Neuronal stem cell (in vitro differentiated cells): ENCODE data around the gene TRIM63.

Experiments
- DNase-seq: peaks from one replicate; pipeline ENCODE4 v3.0.0-alpha.2; 2013; ENCODE audit warnings: low spot score
- H2AFZ ChIP-seq: one replicate; pipeline ENCODE4 v1.6.1; 2013; ENCODE audit warnings: mild to moderate bottlenecking, low read length, inconsistent platforms
- H2AK5ac ChIP-seq: 2 replicates; pipeline ENCODE4 v1.6.1; 2013; ENCODE audit warnings: low read depth, mild to moderate bottlenecking, inconsistent platforms, low read length, moderate library complexity, mixed read lengths
- H2BK120ac ChIP-seq: 2 replicates; pipeline ENCODE4 v1.6.1; 2013; ENCODE audit warnings: low read depth, mild to moderate bottlenecking, inconsistent platforms, low read length, moderate library complexity, mixed read lengths
- H2BK12ac ChIP-seq: one replicate; pipeline ENCODE4 v1.6.1; 2013; ENCODE audit warnings: low read length, inconsistent platforms
- H2BK15ac ChIP-seq: 2 replicates; pipeline ENCODE4 v1.6.1; 2013; ENCODE audit warnings: mild to moderate bottlenecking, low read length, inconsistent platforms, mixed read lengths
- H2BK5ac ChIP-seq: one replicate; pipeline ENCODE4 v1.6.1; 2013; ENCODE audit warnings: inconsistent platforms, mild to moderate bottlenecking, low read length, moderate library complexity
- H3K14ac ChIP-seq: one replicate; pipeline ENCODE4 v1.6.1; 2013; ENCODE audit warnings: low read length, inconsistent platforms
- H3K18ac ChIP-seq: 2 replicates; pipeline ENCODE4 v1.6.1; 2013; ENCODE audit warnings: low read length, inconsistent platforms
- H3K23ac ChIP-seq: 2 replicates; pipeline ENCODE4 v1.6.1; 2013; ENCODE audit warnings: low read depth, mild to moderate bottlenecking, mixed read lengths, low read length, inconsistent platforms; ENCODE audit not compliant: poor library complexity
- H3K27ac ChIP-seq: replicated peaks from 3 replicates; pipeline ENCODE4 v1.5.1; 2013; ENCODE audit warnings: low read length, inconsistent platforms
- H3K27me3 ChIP-seq, 3 experiments: 2 replicates each; pipeline ENCODE4 v1.6.1; 2013; ENCODE audit warnings: low read length in 3 of 3, mild to moderate bottlenecking in 2 of 3, inconsistent platforms in 1 of 3, low read depth in 1 of 3, mixed read lengths in 1 of 3, moderate library complexity in 1 of 3; ENCODE audit not compliant: control insufficient read depth in 3 of 3, insufficient read depth in 3 of 3
- H3K36me3 ChIP-seq, 2 donors: replicated peaks in 1 of 2; 2 replicates each; pipeline ENCODE4 v1.6.1; 2013; ENCODE audit warnings: low read length in 2 of 2; ENCODE audit not compliant: control insufficient read depth in 2 of 2, insufficient read depth in 2 of 2
- H3K4ac ChIP-seq: 2 replicates; pipeline ENCODE4 v1.6.1; 2013; ENCODE audit warnings: inconsistent platforms, mild to moderate bottlenecking, low read length, moderate library complexity
- H3K4me1 ChIP-seq, 2 donors: 1 replicate in 1 of 2; 2 replicates in 1 of 2; pipeline ENCODE4 v1.6.1; 2013; ENCODE audit warnings: low read length in 2 of 2, low read depth in 1 of 2; ENCODE audit not compliant: control insufficient read depth in 2 of 2, insufficient read depth in 1 of 2
- H3K4me2 ChIP-seq: one replicate; pipeline ENCODE4 v1.6.1; 2013; ENCODE audit warnings: mild to moderate bottlenecking, low read length, inconsistent platforms; ENCODE audit not compliant: insufficient read depth, poor library complexity, severe bottlenecking
- H3K4me3 ChIP-seq, 2 donors: 2 replicates each; pipeline ENCODE4 v1.5.1; 2013; ENCODE audit warnings: low read length in 2 of 2, mild to moderate bottlenecking in 2 of 2, inconsistent platforms in 1 of 2, moderate library complexity in 1 of 2
- H3K79me1 ChIP-seq: one replicate; pipeline ENCODE4 v1.6.1; 2013; ENCODE audit warnings: low read depth, mild to moderate bottlenecking, inconsistent platforms, low read length, moderate library complexity
- H3K9ac ChIP-seq: one replicate; pipeline ENCODE4 v1.6.1; 2013; ENCODE audit warnings: mild to moderate bottlenecking, low read depth, low read length, inconsistent platforms; ENCODE audit not compliant: poor library complexity
- H3K9me3 ChIP-seq, 2 donors: replicated peaks in 1 of 2; 2 replicates each; pipeline versions ENCODE3 to v1.6.1; 2013; ENCODE audit warnings: low read length in 2 of 2, mild to moderate bottlenecking in 2 of 2, inconsistent platforms in 1 of 2, low read depth in 1 of 2, mixed read lengths in 1 of 2, moderate library complexity in 1 of 2; ENCODE audit not compliant: control insufficient read depth in 2 of 2, insufficient read depth in 1 of 2
- H4K8ac ChIP-seq: one replicate; pipeline ENCODE4 v1.6.1; 2013; ENCODE audit warnings: low read depth, mild to moderate bottlenecking, inconsistent platforms, low read length, moderate library complexity
- H4K91ac ChIP-seq: one replicate; pipeline ENCODE4 v1.6.1; 2013; ENCODE audit warnings: low read length, low read depth, mild to moderate bottlenecking, inconsistent platforms; ENCODE audit not compliant: poor library complexity
- WGBS, 2 donors: extraction: QIAGEN DNeasy Blood & Tissue Kit; methylation state at CpG; one replicate each; pipeline ENCODE4 v1.1.7; 2013; ENCODE audit warnings: missing lambda C conversion rate in 2 of 2, mixed read lengths in 1 of 2; ENCODE audit not compliant: insufficient read length in 2 of 2, insufficient replicate concordance in 1 of 2; ENCODE audit errors: extremely low coverage in 2 of 2; 5-methylcytosine and 5-hydroxymethylcytosine counted together

Gene TRIM63

GRCh38 chr1:26053718-26054560 lies 13.5 kb downstream of the TRIM63 start:
- Histone ChIP-seq H3K9ac (no peak overlapping the region), H4K91ac (no peak overlapping the region), H2BK5ac (no peak overlapping the region), H3K18ac (no peak overlapping the region), H3K4me2 (no peak overlapping the region), H4K8ac (no peak overlapping the region), H2BK15ac (no peak overlapping the region), H3K36me3 (no peaks in the 10 kb centered on the region), H3K27me3 (peaks cover 0 to 68% (median 7%) of the 10 kb centered on the region in 3 experiments), H2AFZ (peak overlapping the region; percentile 78), H3K4ac (no peak overlapping the region), H3K27ac (no peak overlapping the region), H3K14ac (no peak overlapping the region), H3K9me3 (no peaks in the 10 kb centered on the region), H3K4me3 (no peak overlapping the region), H3K79me1 (no peaks in the 10 kb centered on the region), H3K23ac (no peak overlapping the region), H2BK12ac (no peak overlapping the region), H3K4me1 (peaks cover 0 to 2% of the 10 kb centered on the region in 2 donors), H2AK5ac (no peak overlapping the region), H2BK120ac (no peak overlapping the region)
- DNase-seq, result no peak
- no CpG with 5 or more reads among the region's 16 CpGs for WGBS, 2 donors

- Histone ChIP-seq H3K9ac (no peak overlapping the region), H3K27ac (no peak overlapping the region), H2BK12ac (no peak overlapping the region), H3K23ac (no peak overlapping the region), H3K4me1 (peaks cover 2 to 8% of the 10 kb centered on the region in 2 donors), H2AFZ (no peak overlapping the region), H3K4me2 (no peak overlapping the region), H3K4ac (no peak overlapping the region), H3K9me3 (peaks cover 0 to 2% of the 10 kb centered on the region in 2 donors), H3K79me1 (no peaks in the 10 kb centered on the region), H2BK120ac (no peak overlapping the region), H3K36me3 (no peaks in the 10 kb centered on the region), H3K18ac (no peak overlapping the region), H3K14ac (no peak overlapping the region), H3K4me3 (no peak overlapping the region), H4K91ac (no peak overlapping the region), H2AK5ac (no peak overlapping the region), H2BK5ac (no peak overlapping the region), H2BK15ac (no peak overlapping the region), H3K27me3 (peaks cover 14 to 89% (median 40%) of the 10 kb centered on the region in 3 experiments), H4K8ac (no peak overlapping the region)
- no CpG with 5 or more reads among the region's 6 CpGs for WGBS, 2 donors
- DNase-seq, result no peak
Measured at GRCh38 chr1:26050248-26050640, 17.2 kb downstream of the TRIM63 start.

GRCh38 chr1:26049531-26050247 lies 17.7 kb downstream of the TRIM63 start:
- H2BK120ac ChIP-seq, result no peak overlapping the region
- peaks cover 0 to 2% of the 10 kb centered on the region in 2 donors for H3K9me3 ChIP-seq
- H4K91ac ChIP-seq, result no peak overlapping the region
- no peak overlapping the region for H2AFZ ChIP-seq
- H3K27me3 ChIP-seq, result peaks cover 18 to 89% (median 45%) of the 10 kb centered on the region in 3 experiments
- no peaks in the 10 kb centered on the region for H3K36me3 ChIP-seq
- no peak overlapping the region for H2AK5ac ChIP-seq
- H3K4me3 ChIP-seq, result no peak overlapping the region
- no peaks in the 10 kb centered on the region for H3K79me1 ChIP-seq
- peaks cover 2 to 8% of the 10 kb centered on the region in 2 donors for H3K4me1 ChIP-seq
- H3K14ac ChIP-seq, result no peak overlapping the region
- H3K18ac ChIP-seq, result peak overlapping the region; percentile 63
- no peak overlapping the region for H3K4me2 ChIP-seq
- no peak overlapping the region for H3K23ac ChIP-seq
- H3K4ac ChIP-seq, result no peak overlapping the region
- H2BK15ac ChIP-seq, result no peak overlapping the region
- no peak overlapping the region for H2BK5ac ChIP-seq
- no peak overlapping the region for H3K9ac ChIP-seq
- no peak overlapping the region for H4K8ac ChIP-seq
- no peak overlapping the region for H2BK12ac ChIP-seq
- H3K27ac ChIP-seq, result no peak overlapping the region
- WGBS, 2 donors, result no CpG with 5 or more reads among the region's 10 CpGs
- DNase-seq, result no peak

- Histone ChIP-seq H3K9ac (no peak overlapping the region), H3K18ac (no peak overlapping the region), H3K14ac (no peak overlapping the region), H3K4me3 (no peak overlapping the region), H4K91ac (no peak overlapping the region), H3K9me3 (peaks cover 0 to 2% of the 10 kb centered on the region in 2 donors), H3K36me3 (no peaks in the 10 kb centered on the region), H2BK5ac (no peak overlapping the region), H2AFZ (no peak overlapping the region), H3K4me1 (peaks cover 0 to 8% of the 10 kb centered on the region in 2 donors), H3K23ac (no peak overlapping the region), H3K27me3 (peaks cover 21 to 98% (median 68%) of the 10 kb centered on the region in 3 experiments), H2BK15ac (no peak overlapping the region), H3K79me1 (no peaks in the 10 kb centered on the region), H4K8ac (no peak overlapping the region), H2BK120ac (no peak overlapping the region), H3K4ac (no peak overlapping the region), H3K27ac (no peak overlapping the region), H3K4me2 (no peak overlapping the region), H2AK5ac (no peak overlapping the region), H2BK12ac (no peak overlapping the region)
- no peak for DNase-seq
- WGBS, 2 donors, result no CpG with 5 or more reads among the region's 7 CpGs
Measured at GRCh38 chr1:26047278-26047874, 20.1 kb downstream of the TRIM63 start.
